ENCODE data around the gene THAP7. TPM values are rescaled to one million over a fixed set of nuclear protein-coding genes. Genes with fewer than 3 reads are reported as not detected.

THAP7 gene
- total RNA-seq, 4 donors from 2014 or later, result 38.5 to 49.0 (median 42.5) TPM

GRCh38 chr22:21025763-21026755 lies 24.1 kb upstream of the THAP7 start:
- TF ChIP-seq CTCF (IDR thresholded peaks at IDR 0.05) (no peak), POLR2A (IDR thresholded peaks at IDR 0.05) (peak in 1 of 2 donors; percentile 10), EP300 (IDR thresholded peaks at IDR 0.05) (no peak)
- no peak overlapping the region for H3K27ac ChIP-seq
- no peak for ATAC-seq

GRCh38 chr22:21025266-21025665 lies 23.3 kb upstream of the THAP7 start:
- Histone ChIP-seq H3K4me3 (no peak overlapping the region), H3K4me1 (peaks cover 0 to 7% (median 0%) of the 10 kb centered on the region in 3 donors), H3K9me3 (no peaks in the 10 kb centered on the region), H3K27me3 (peaks cover 20% of the 10 kb centered on the region), H3K36me3 (no peaks in the 10 kb centered on the region), H3K27ac (no peak overlapping the region)
- no peak for ATAC-seq
- WGBS, 2 donors (ENCODE audit: low coverage in 1 of 2), result 65% methylated on average over 8 of the region's 8 CpGs; no CpG with 5 or more reads in 1 of the 2 donors
- TF ChIP-seq EP300 (IDR thresholded peaks at IDR 0.05), result no peak
- TF ChIP-seq POLR2AphosphoS5 (IDR thresholded peaks at IDR 0.05), result no peak
- TF ChIP-seq POLR2A (IDR thresholded peaks at IDR 0.05), result no peak
- no peak for TF ChIP-seq CTCF (IDR thresholded peaks at IDR 0.05)

More at GRCh38 chr22:21025763-21026755, 24.1 kb upstream of the THAP7 start:
- 82 to 100% methylated on average over 2 of the region's 27 CpGs for WGBS, 2 donors (ENCODE audit: low coverage in 1 of 2)
- Histone ChIP-seq H3K27me3 (peaks cover 28% of the 10 kb centered on the region), H3K4me3 (no peak overlapping the region), H3K4me1 (peaks cover 0 to 7% (median 0%) of the 10 kb centered on the region in 3 donors), H3K36me3 (no peaks in the 10 kb centered on the region), H3K9me3 (no peaks in the 10 kb centered on the region)

DNA sequence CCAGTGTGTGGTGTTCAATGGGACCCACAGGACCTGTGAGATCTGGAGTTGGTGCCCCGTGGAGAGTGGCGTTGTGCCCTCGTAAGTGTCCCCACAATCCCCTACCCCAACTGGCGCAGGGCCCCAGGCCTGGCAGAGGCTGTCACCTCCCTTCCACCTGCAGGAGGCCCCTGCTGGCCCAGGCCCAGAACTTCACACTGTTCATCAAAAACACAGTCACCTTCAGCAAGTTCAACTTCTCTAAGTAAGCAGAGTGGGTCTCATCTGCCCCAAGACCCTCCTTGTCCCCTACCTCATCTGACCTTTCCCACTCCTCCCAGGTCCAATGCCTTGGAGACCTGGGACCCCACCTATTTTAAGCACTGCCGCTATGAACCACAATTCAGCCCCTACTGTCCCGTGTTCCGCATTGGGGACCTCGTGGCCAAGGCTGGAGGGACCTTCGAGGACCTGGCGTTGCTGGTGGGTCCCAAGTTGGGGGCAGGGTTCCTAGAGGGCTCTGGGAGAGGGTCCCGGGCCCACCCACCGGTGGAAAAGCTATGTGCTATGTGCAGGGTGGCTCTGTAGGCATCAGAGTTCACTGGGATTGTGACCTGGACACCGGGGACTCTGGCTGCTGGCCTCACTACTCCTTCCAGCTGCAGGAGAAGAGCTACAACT lies 21.2 kb upstream of the THAP7 start:
- Histone ChIP-seq H3K27ac (no peak overlapping the region), H3K9me3 (no peaks in the 10 kb centered on the region), H3K27me3 (no peaks in the 10 kb centered on the region), H3K4me1 (peaks cover 0 to 7% (median 0%) of the 10 kb centered on the region in 3 donors), H3K4me3 (no peak overlapping the region), H3K36me3 (no peaks in the 10 kb centered on the region)
- WGBS, 2 donors (ENCODE audit: low coverage in 1 of 2), result 76 to 88% methylated on average over 1 to 3 of the region's 13 CpGs
- no peak for ATAC-seq
- TF ChIP-seq CTCF (IDR thresholded peaks at IDR 0.05) (no peak), POLR2A (IDR thresholded peaks at IDR 0.05) (no peak), EP300 (IDR thresholded peaks at IDR 0.05) (no peak), POLR2AphosphoS5 (IDR thresholded peaks at IDR 0.05) (no peak)

DNA sequence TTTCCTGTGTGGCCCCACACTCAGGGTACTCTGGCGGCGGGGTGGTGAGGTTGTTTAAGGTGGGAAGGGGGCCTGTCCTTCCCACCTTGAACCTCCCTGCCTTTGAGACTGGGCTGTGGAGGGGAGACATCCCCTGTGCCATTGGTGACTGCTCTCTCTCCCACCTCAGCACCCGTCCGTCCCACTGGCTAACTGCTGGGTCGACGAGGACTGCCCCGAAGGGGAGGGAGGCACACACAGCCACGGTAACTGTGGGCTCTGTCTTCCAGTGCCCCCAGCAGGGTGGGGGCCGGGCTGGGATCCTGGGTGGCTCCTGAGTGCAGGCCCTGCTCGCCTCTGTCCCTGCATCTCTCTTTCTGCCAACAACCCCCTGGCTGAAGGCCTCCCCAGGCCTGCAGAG lies 20.6 kb upstream of the THAP7 start:
- Histone ChIP-seq H3K4me1 (peaks cover 0 to 7% (median 0%) of the 10 kb centered on the region in 3 donors), H3K9me3 (no peaks in the 10 kb centered on the region), H3K27me3 (no peaks in the 10 kb centered on the region), H3K27ac (no peak overlapping the region), H3K36me3 (no peaks in the 10 kb centered on the region), H3K4me3 (no peak overlapping the region)
- TF ChIP-seq POLR2A (IDR thresholded peaks at IDR 0.05) (no peak), POLR2AphosphoS5 (IDR thresholded peaks at IDR 0.05) (no peak), EP300 (IDR thresholded peaks at IDR 0.05) (no peak), CTCF (IDR thresholded peaks at IDR 0.05) (no peak)
- ATAC-seq, result no peak
- 69% methylated on average over 4 of the region's 10 CpGs; no CpG with 5 or more reads in 1 of the 2 donors for whole genome bisulfite sequencing, 2 donors (ENCODE audit: low coverage in 1 of 2)
